HepG2 (cell line): ENCODE data around the gene IL32. TPM values are rescaled to one million over a fixed set of nuclear protein-coding genes. Genes with fewer than 3 reads are reported as not detected.

ENCODE experiments used
- CREBL2 ChIP-seq: sonication (generic); formaldehyde crosslinking; IDR thresholded peaks from 2 replicates; pipeline ENCODE4 v1.8.1; 2023; ENCODE audit warnings: missing genetic modification reagents, mild to moderate bottlenecking, borderline replicate concordance
- E2F5 ChIP-seq: sonication (generic); formaldehyde crosslinking; conservative IDR thresholded peaks from 2 replicates; pipeline ENCODE4 v1.4.0; 2020; ENCODE audit warnings: missing genetic modification reagents
- FOXP1 ChIP-seq, 2 experiments: fragments of 450-650 bp in 1 of 2; IDR thresholded peaks; 2 replicates each; pipeline ENCODE4 v1.6.1; 2017 to 2018; ENCODE audit warnings: antibody characterized with exemption in 1 of 2
- HINFP ChIP-seq: sonication (generic); formaldehyde crosslinking; IDR thresholded peaks from 2 replicates; pipeline ENCODE4 v1.4.0; 2020; ENCODE audit warnings: low read depth, mild to moderate bottlenecking, missing genetic modification reagents
- MIER3 ChIP-seq: IDR thresholded peaks from 2 replicates; pipeline ENCODE4 v1.6.1; 2016; ENCODE audit warnings: missing compliant biosample characterization, borderline replicate concordance
- NBN ChIP-seq: fragments of 450-650 bp; conservative IDR thresholded peaks from 2 replicates; pipeline ENCODE4 v1.6.1; 2017
- NCOA1 ChIP-seq: sonication (generic); formaldehyde crosslinking; IDR thresholded peaks from 2 replicates; pipeline ENCODE4 v1.9.0; 2021; ENCODE audit warnings: missing genetic modification reagents
- NR2F1 ChIP-seq, 2 experiments: fragments of 450-650 bp in 1 of 2; formaldehyde crosslinking in 1 of 2; IDR thresholded peaks; 2 replicates each; pipeline versions ENCODE4 v1.5.0 to v1.6.1; 2016 to 2020; ENCODE audit warnings: mild to moderate bottlenecking in 1 of 2, missing compliant biosample characterization in 1 of 2, missing genetic modification reagents in 1 of 2, moderate library complexity in 1 of 2
- PATZ1 ChIP-seq: sonication (generic); formaldehyde crosslinking; IDR thresholded peaks from 2 replicates; pipeline ENCODE4 v1.4.0; 2020; ENCODE audit warnings: missing genetic modification reagents
- RAD21 ChIP-seq: fragments of 450-650 bp; formaldehyde crosslinking; IDR thresholded peaks from 2 replicates; pipeline ENCODE4 v1.5.0; 2020; ENCODE audit warnings: mild to moderate bottlenecking
- SAFB2 ChIP-seq: sonication (generic); formaldehyde crosslinking; IDR thresholded peaks from 2 replicates; pipeline ENCODE4 v1.5.1; 2020; ENCODE audit warnings: missing genetic modification reagents, low read depth, mild to moderate bottlenecking, borderline replicate concordance
- SKI ChIP-seq: fragments of 450-650 bp; IDR thresholded peaks from one replicate; pipeline ENCODE4 v1.6.1; 2018; ENCODE audit warnings: mild to moderate bottlenecking; ENCODE audit not compliant: partially characterized antibody
- SMAD1 ChIP-seq: sonication (generic); formaldehyde crosslinking; IDR thresholded peaks from 2 replicates; pipeline ENCODE4 v1.4.0; 2020; ENCODE audit warnings: missing genetic modification reagents, low read depth, mild to moderate bottlenecking, borderline replicate concordance
- TEAD2 ChIP-seq: sonication (generic); formaldehyde crosslinking; IDR thresholded peaks from 2 replicates; pipeline ENCODE4 v1.9.0; 2021; ENCODE audit warnings: missing genetic modification reagents
- YY1 ChIP-seq: IDR thresholded peaks from 2 replicates; pipeline ENCODE4 v1.6.1; 2011; ENCODE audit warnings: low read length, low read depth, moderate library complexity, mild to moderate bottlenecking; ENCODE audit not compliant: insufficient read depth, insufficient replicate concordance
- ZBTB38 ChIP-seq: sonication (generic); formaldehyde crosslinking; IDR thresholded peaks from 2 replicates; pipeline ENCODE4 v1.5.1; 2020; ENCODE audit warnings: mild to moderate bottlenecking, missing genetic modification reagents
- ZKSCAN1 ChIP-seq: fragments of 150-350 bp; IDR thresholded peaks from 2 replicates; pipeline ENCODE4 v1.6.1; 2014; ENCODE audit warnings: low read length
- ZKSCAN8 ChIP-seq: IDR thresholded peaks from 2 replicates; pipeline ENCODE4 v1.6.1; 2016; ENCODE audit warnings: borderline replicate concordance, missing genetic modification reagents, missing compliant biosample characterization
- ZNF512B ChIP-seq: sonication (generic); formaldehyde crosslinking; IDR thresholded peaks from 2 replicates; pipeline ENCODE4 v1.5.1; 2020; ENCODE audit warnings: missing genetic modification reagents, mild to moderate bottlenecking, borderline replicate concordance
- ZNF580 ChIP-seq: IDR thresholded peaks from 2 replicates; pipeline ENCODE4 v1.6.1; 2016; ENCODE audit warnings: low read depth, borderline replicate concordance
- ZNF589 ChIP-seq: sonication (generic); formaldehyde crosslinking; conservative IDR thresholded peaks from 2 replicates; pipeline ENCODE4 v1.8.0; 2022; ENCODE audit warnings: mild to moderate bottlenecking, moderate library complexity, missing genetic modification reagents
- ZNF737 ChIP-seq: sonication (generic); formaldehyde crosslinking; IDR thresholded peaks from 2 replicates; pipeline ENCODE4 v1.5.0; 2020; ENCODE audit warnings: missing genetic modification reagents, mild to moderate bottlenecking, borderline replicate concordance
- polyA plus RNA-seq, 8 experiments: library from polyadenylated mRNA; depleted of rRNA in 3 of 8; stranded (reverse) in 7 of 8; unstranded in 1 of 8; fragments of >200 nt; fragmentation: Illumina TruSeq in 4 of 8; extraction: Trizol in 4 of 8; gene quantifications; 2 replicates each; pipeline versions ENCODE4 v1.2.1 to v1.2.3, GENCODE V29; 2011 to 2016; ENCODE audit warnings: low read depth in 4 of 8, missing spikeins in 1 of 8, mixed read lengths in 1 of 8; ENCODE audit not compliant: insufficient read depth in 1 of 8
- total RNA-seq, 5 experiments: library from RNA; depleted of rRNA; stranded (reverse); fragments of >200 nt; fragmentation: Illumina TruSeq; extraction: Trizol; gene quantifications; 2 replicates each; pipeline ENCODE4 v1.2.3, GENCODE V29; 2016; ENCODE audit warnings: low read depth in 1 of 5

Gene IL32
- total and polyA plus RNA-seq, 2 of the 13 experiments (the other 11 are each of a cell fraction or from before 2014, with no cell fraction given): 115 to 165 TPM

- TF ChIP-seq E2F5: no peak
- TF ChIP-seq ZKSCAN8 (CRISPR knock-in tag): no peak
- peak; percentile 69 for TF ChIP-seq RAD21
- no peak for TF ChIP-seq TEAD2 (CRISPR knock-in tag)
- no peak for TF ChIP-seq CREBL2 (CRISPR knock-in tag)
- TF ChIP-seq ZNF512B (CRISPR knock-in tag): no peak
- TF ChIP-seq ZNF589 (CRISPR knock-in tag): no peak
- TF ChIP-seq ZNF737 (CRISPR knock-in tag): no peak
- peak; percentile 26 for TF ChIP-seq SKI
- no peak for TF ChIP-seq FOXP1 (IDR thresholded peaks at IDR 0.05)
- TF ChIP-seq FOXP1 (CRISPR knock-in tag; IDR thresholded peaks at IDR 0.05): no peak
- TF ChIP-seq ZBTB38 (CRISPR knock-in tag): peak; percentile 80
- no peak for TF ChIP-seq SMAD1
- TF ChIP-seq PATZ1: no peak
- no peak for TF ChIP-seq NBN
- TF ChIP-seq ZKSCAN1: no peak
- TF ChIP-seq NCOA1 (CRISPR knock-in tag): no peak
- peak; percentile 21; the same call in 1 of the 2 replicates for TF ChIP-seq ZNF580 (CRISPR knock-in tag)
- no peak for TF ChIP-seq NR2F1 (CRISPR knock-in tag; IDR thresholded peaks at IDR 0.05)
- no peak for TF ChIP-seq HINFP (CRISPR knock-in tag)
- no peak for TF ChIP-seq MIER3 (CRISPR knock-in tag)
- TF ChIP-seq YY1: no peak
- no peak for TF ChIP-seq SAFB2 (CRISPR knock-in tag)
Observed at GRCh38 chr16:3017794-3018506, 47.5 kb upstream of the IL32 start, which contains the start of gene CLDN6 (continued).
